Skeletal muscle tissue (tissue), 4 donors: ENCODE measurements around the gene ZNHIT3. TPM values are rescaled to one million over a fixed set of nuclear protein-coding genes. Genes with fewer than 3 reads are reported as not detected.
"Not testable (repeated sequence)": the region's sequence is repeated elsewhere in the genome, so short reads cannot be mapped to it uniquely, and the experiment has no call there.

Experiments used
- H3K27ac ChIP-seq: one replicate; pipeline ENCODE4 v1.7.0; 2013; ENCODE audit warnings: mild to moderate bottlenecking, low read depth, low read length, inconsistent platforms
- H3K27me3 ChIP-seq, 3 donors: one replicate each; pipeline ENCODE4 v1.7.0; 2013; ENCODE audit warnings: low read length in 3 of 3; ENCODE audit not compliant: control insufficient read depth in 3 of 3, insufficient read depth in 3 of 3
- H3K36me3 ChIP-seq, 3 donors: one replicate each; pipeline ENCODE4 v1.7.0; 2013; ENCODE audit warnings: low read length in 3 of 3; ENCODE audit not compliant: control insufficient read depth in 3 of 3, insufficient read depth in 3 of 3
- H3K4me1 ChIP-seq, 3 donors: one replicate each; pipeline ENCODE4 v1.7.0; 2013; ENCODE audit warnings: low read length in 3 of 3, mild to moderate bottlenecking in 3 of 3; ENCODE audit not compliant: control insufficient read depth in 3 of 3, insufficient read depth in 3 of 3
- H3K4me3 ChIP-seq, 3 donors: one replicate each; pipeline ENCODE4 v1.7.0; 2013; ENCODE audit warnings: low read length in 3 of 3
- H3K9ac ChIP-seq, 3 donors: one replicate each; pipeline ENCODE4 v1.7.0; 2013; ENCODE audit warnings: low read length in 3 of 3, mild to moderate bottlenecking in 3 of 3, moderate library complexity in 2 of 3, low read depth in 1 of 3
- H3K9me3 ChIP-seq, 3 donors: one replicate each; pipeline ENCODE4 v1.7.0; 2013; ENCODE audit warnings: low read length in 3 of 3; ENCODE audit not compliant: control insufficient read depth in 3 of 3
- total RNA-seq: library from RNA; depleted of rRNA; stranded (reverse); fragments of >200 nt; gene quantifications from one replicate; pipeline ENCODE4 v1.2.3, GENCODE V29; 2014
- donor health status: Osteomylitis.

ZNHIT3 gene
- total RNA-seq: 37.1 TPM

- Histone ChIP-seq H3K4me1 (peaks cover 27 to 32% (median 31%) of the 10 kb centered on the region in 3 donors), H3K9me3 (no peaks in the 10 kb centered on the region), H3K4me3 (peak within 1 kb of the TSS; percentile 90 to 98 (median 94)), H3K36me3 (peaks cover 0 to 4% (median 0%) of the 10 kb centered on the region in 3 donors), H3K27me3 (peaks cover 4 to 12% (median 9%) of the 10 kb centered on the region in 3 donors), H3K9ac (peak within 1 kb of the TSS; percentile 79 to 94 (median 92)), H3K27ac (peak within 1 kb of the TSS; percentile 62)
Observed at GRCh38 chr17:36486204-36487194, at the start of gene ZNHIT3. Gene ZNHIT3, plus strand, starts transcription at chr17:36486681. Its CDS starts 19 bp downstream, at chr17:36486700.

GRCh38 chr17:36441792-36442191, 44.7 kb upstream of the ZNHIT3 start:
- H3K27ac ChIP-seq, H3K9ac ChIP-seq, H3K9me3 ChIP-seq, H3K36me3 ChIP-seq, H3K4me1 ChIP-seq, H3K27me3 ChIP-seq, H3K4me3 ChIP-seq: not testable (repeated sequence)

- no peaks in the 10 kb centered on the region for H3K9me3 ChIP-seq
- H3K36me3 ChIP-seq: no peaks in the 10 kb centered on the region
- no peaks in the 10 kb centered on the region for H3K4me1 ChIP-seq
- no peak overlapping the region for H3K4me3 ChIP-seq
- H3K27me3 ChIP-seq: no peaks in the 10 kb centered on the region
- no peak overlapping the region for H3K27ac ChIP-seq
- no peak overlapping the region for H3K9ac ChIP-seq
Observed at GRCh38 chr17:36443777-36444176, 42.7 kb upstream of the ZNHIT3 start.

- H3K36me3 ChIP-seq, H3K9me3 ChIP-seq, H3K27me3 ChIP-seq, H3K27ac ChIP-seq, H3K9ac ChIP-seq, H3K4me1 ChIP-seq, H3K4me3 ChIP-seq: not testable (repeated sequence)
Observed at GRCh38 chr17:36449997-36450396, 36.5 kb upstream of the ZNHIT3 start.

GRCh38 chr17:36452888-36453287, 33.6 kb upstream of the ZNHIT3 start:
- H3K9me3 ChIP-seq, H3K4me1 ChIP-seq, H3K9ac ChIP-seq, H3K4me3 ChIP-seq, H3K27ac ChIP-seq, H3K27me3 ChIP-seq, H3K36me3 ChIP-seq: not testable (repeated sequence)

GRCh38 chr17:36457701-36458100, 28.8 kb upstream of the ZNHIT3 start:
- H3K36me3 ChIP-seq, H3K4me3 ChIP-seq, H3K27ac ChIP-seq, H3K9me3 ChIP-seq, H3K4me1 ChIP-seq, H3K9ac ChIP-seq: not testable (repeated sequence)
- H3K27me3 ChIP-seq: peaks cover 12 to 17% (median 14%) of the 10 kb centered on the region in 3 donors

- Histone ChIP-seq H3K4me1 (no peaks in the 10 kb centered on the region), H3K36me3 (no peaks in the 10 kb centered on the region), H3K27ac (no peak overlapping the region), H3K9me3 (no peaks in the 10 kb centered on the region), H3K9ac (no peak overlapping the region), H3K27me3 (peaks cover 21 to 26% (median 23%) of the 10 kb centered on the region in 3 donors), H3K4me3 (no peak overlapping the region)
Observed at GRCh38 chr17:36459045-36459444, 27.4 kb upstream of the ZNHIT3 start.

GRCh38 chr17:36459601-36460000, 26.9 kb upstream of the ZNHIT3 start:
- no peak overlapping the region for H3K27ac ChIP-seq
- H3K9ac ChIP-seq: no peak overlapping the region
- peaks cover 25 to 30% (median 26%) of the 10 kb centered on the region in 3 donors for H3K27me3 ChIP-seq
- H3K36me3 ChIP-seq: no peaks in the 10 kb centered on the region
- no peaks in the 10 kb centered on the region for H3K9me3 ChIP-seq
- no peaks in the 10 kb centered on the region for H3K4me1 ChIP-seq
- H3K4me3 ChIP-seq: no peak overlapping the region

- Histone ChIP-seq H3K36me3 (no peaks in the 10 kb centered on the region), H3K4me1 (no peaks in the 10 kb centered on the region), H3K27me3 (peaks cover 33 to 38% (median 34%) of the 10 kb centered on the region in 3 donors), H3K4me3 (no peak overlapping the region), H3K27ac (no peak overlapping the region), H3K9ac (no peak overlapping the region), H3K9me3 (no peaks in the 10 kb centered on the region)
Observed at GRCh38 chr17:36460265-36460937, 26.1 kb upstream of the ZNHIT3 start.
